ENCODE measurements around the gene CENPN.

GRCh38 chr16:80990978-80991377 is 16.0 kb upstream of the CENPN start:
- TF ChIP-seq ZBTB11 (CRISPR knock-in tag; IDR thresholded peaks at IDR 0.05) (no peak), CTCF (IDR thresholded peaks at IDR 0.05 in 2 of 3, conservative IDR thresholded peaks at IDR 0.05 in 1 of 3; ENCODE audit: control insufficient read depth in 2 of 3, extremely low read depth in 1 of 3, insufficient read depth in 1 of 3, low read depth in 3 of 3, low read length in 3 of 3) (no peak), SMC3 (IDR thresholded peaks at IDR 0.05; ENCODE audit: borderline replicate concordance, low read length) (no peak), RAD21 (IDR thresholded peaks at IDR 0.05; ENCODE audit: insufficient read depth, low read depth, low read length) (no peak), TCF12 (IDR thresholded peaks at IDR 0.05; ENCODE audit: low read depth, low read length) (no peak), POLR2AphosphoS5 (IDR thresholded peaks at IDR 0.05; ENCODE audit: low read length) (no peak), SPI1 (IDR thresholded peaks at IDR 0.05; ENCODE audit: borderline replicate concordance, insufficient read depth, low read depth, low read length) (no peak), PML (IDR thresholded peaks at IDR 0.05; ENCODE audit: low read length) (no peak), PAX8 (IDR thresholded peaks at IDR 0.05) (no peak), MXI1 (IDR thresholded peaks at IDR 0.05; ENCODE audit: low read depth, low read length) (no peak), SREBF1 (IDR thresholded peaks at IDR 0.05; ENCODE audit: low read length) (no peak)

All from GM12878 (cell line).